Naive thymus-derived CD4-positive, alpha-beta T cell (primary cell): ENCODE measurements around the gene EXOC6B. TPM values are rescaled to one million over a fixed set of nuclear protein-coding genes. Genes with fewer than 3 reads are reported as not detected.
A peak's percentile ranks its signal among the peaks of the same experiment; 100 is the strongest.

Experiments
- ATAC-seq: fragments of 150-1000 bp; cut with Tn5 transposase; 2 replicates; pipeline ENCODE4 v1.10.0; 2021; ENCODE audit warnings: mild to moderate bottlenecking, moderate library complexity
- CTCF ChIA-PET: fragments of 350-600 bp; sonication (Branson Sonifier 250); formaldehyde crosslinking; loops from one replicate; lab custom pipeline; 2021; ENCODE audit warnings: antibody characterized with exemption; lab: Charles Lee
- POLR2A ChIA-PET: fragments of 350-600 bp; sonication (Branson Sonifier 250); formaldehyde crosslinking; loops from one replicate; lab custom pipeline; 2021; ENCODE audit warnings: antibody characterized with exemption, inconsistent platforms; lab: Charles Lee
- DNase-seq, 9 donors: peaks; one replicate each; pipeline versions ENCODE4 v3.0.0 to v3.0.0-alpha.2; 2020 to 2022; ENCODE audit warnings: mixed read lengths in 1 of 9
- H3K27ac ChIP-seq: one replicate; pipeline ENCODE4 v1.7.0; 2013; ENCODE audit warnings: mild to moderate bottlenecking, low read depth, low read length, moderate library complexity
- H3K27me3 ChIP-seq, 2 donors: one replicate each; pipeline ENCODE4 v1.7.0; 2013; ENCODE audit warnings: low read length in 2 of 2, mild to moderate bottlenecking in 2 of 2, moderate library complexity in 2 of 2; ENCODE audit not compliant: control insufficient read depth in 2 of 2, insufficient read depth in 2 of 2
- H3K36me3 ChIP-seq, 3 experiments: 1 replicate in 2 of 3; 2 replicates in 1 of 3; pipeline ENCODE4 v1.7.0; 2013; ENCODE audit warnings: low read length in 3 of 3, mild to moderate bottlenecking in 3 of 3, moderate library complexity in 1 of 3; ENCODE audit not compliant: insufficient read depth in 3 of 3, control insufficient read depth in 2 of 3
- H3K4me1 ChIP-seq, 2 donors: one replicate each; pipeline ENCODE4 v1.7.0; 2013; ENCODE audit warnings: low read length in 2 of 2, mild to moderate bottlenecking in 2 of 2, moderate library complexity in 1 of 2; ENCODE audit not compliant: control insufficient read depth in 2 of 2, insufficient read depth in 2 of 2
- H3K4me3 ChIP-seq: 2 replicates; pipeline ENCODE4 v1.7.0; 2013; ENCODE audit warnings: mild to moderate bottlenecking, low read length
- H3K9me3 ChIP-seq, 3 experiments: 1 replicate in 2 of 3; 2 replicates in 1 of 3; pipeline ENCODE4 v1.7.0; 2013; ENCODE audit warnings: low read length in 3 of 3; ENCODE audit not compliant: control insufficient read depth in 2 of 3
- H3K27ac Mint-ChIP-seq, 9 donors: one replicate each; pipeline ENCODE4 v1.8.0; 2020 to 2022; ENCODE audit warnings: mixed read lengths in 9 of 9, mild to moderate bottlenecking in 8 of 9, moderate library complexity in 5 of 9, inconsistent platforms in 2 of 9
- H3K27me3 Mint-ChIP-seq, 5 donors: one replicate each; pipeline ENCODE4 v1.8.0; 2021 to 2022; ENCODE audit warnings: mixed read lengths in 5 of 5, mild to moderate bottlenecking in 1 of 5
- H3K36me3 Mint-ChIP-seq, 5 donors: one replicate each; pipeline ENCODE4 v1.8.0; 2020 to 2022; ENCODE audit warnings: mixed read lengths in 5 of 5, mild to moderate bottlenecking in 3 of 5, inconsistent platforms in 1 of 5
- H3K4me1 Mint-ChIP-seq, 7 donors: one replicate each; pipeline ENCODE4 v1.8.0; 2020 to 2022; ENCODE audit warnings: mixed read lengths in 7 of 7, mild to moderate bottlenecking in 3 of 7, inconsistent platforms in 1 of 7
- H3K4me3 Mint-ChIP-seq, 10 donors: one replicate each; pipeline ENCODE4 v1.8.0; 2020 to 2022; ENCODE audit warnings: mild to moderate bottlenecking in 10 of 10, mixed read lengths in 10 of 10, moderate library complexity in 6 of 10, inconsistent platforms in 2 of 10
- H3K9me3 Mint-ChIP-seq, 11 donors: one replicate each; pipeline ENCODE4 v1.8.0; 2020 to 2022; ENCODE audit warnings: mixed read lengths in 11 of 11, mild to moderate bottlenecking in 4 of 11, inconsistent platforms in 1 of 11, moderate library complexity in 1 of 11
- intact Hi-C, 2 donors: fragments of 100-400 bp; cut with micrococcal nuclease; formaldehyde crosslinking; loops; one replicate each; pipeline ENCODE4 v1.15.1; 2023
- polyA plus RNA-seq, 2 donors: library from polyadenylated mRNA; unstranded; fragments of 300-500 nt; fragmentation: Illumina TruSeq; gene quantifications; one replicate each; pipeline ENCODE4 v1.2.3, GENCODE V29; 2021
- total RNA-seq, 6 experiments: library from RNA in 5 of 6; stranded (reverse) in 5 of 6; gene quantifications; 1 replicate in 5 of 6; 2 replicates in 1 of 6; pipeline ENCODE4 v1.2.3 and lab custom pipeline; 2021 to 2026

EXOC6B gene
- total and polyA plus RNA-seq, 7 experiments from 2014 or later = 3.5 to 21.9 (median 15.1) TPM

DNA sequence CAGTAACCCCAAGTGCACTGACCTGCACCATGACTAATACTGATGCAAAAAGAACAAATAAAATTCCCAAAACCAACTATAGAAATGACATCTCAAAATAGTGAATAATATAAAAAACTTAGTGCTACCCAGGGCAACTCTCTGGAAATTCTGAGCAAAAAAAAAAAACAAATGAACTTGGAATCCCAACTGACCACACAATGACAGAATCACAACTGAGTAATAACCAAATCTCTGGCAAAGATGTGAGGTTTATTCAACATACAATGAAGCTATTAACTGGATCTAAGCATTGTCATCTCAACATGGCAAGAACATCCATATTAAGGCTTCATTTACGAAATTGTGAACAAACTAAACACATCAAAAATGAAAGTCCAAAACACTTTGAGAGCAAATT lies 22.7 kb downstream of the EXOC6B start:
- peaks cover 0 to 8% (median 2%) of the 10 kb centered on the region in 11 donors for H3K9me3 Mint-ChIP-seq
- Histone ChIP-seq H3K4me1 (no peaks in the 10 kb centered on the region), H3K9me3 (no peaks in the 10 kb centered on the region), H3K4me3 (no peak overlapping the region), H3K27ac (no peak overlapping the region), H3K36me3 (no peaks in the 10 kb centered on the region), H3K27me3 (no peaks in the 10 kb centered on the region)
- H3K27ac Mint-ChIP-seq = no peak overlapping the region
- H3K4me3 Mint-ChIP-seq = no peak overlapping the region
- H3K27me3 Mint-ChIP-seq = peaks cover 0 to 5% (median 0%) of the 10 kb centered on the region in 5 donors
- intact Hi-C loops = no loop called here
- peaks cover 3 to 13% (median 10%) of the 10 kb centered on the region in 5 donors for H3K36me3 Mint-ChIP-seq
- peaks cover 0 to 8% (median 3%) of the 10 kb centered on the region in 7 donors for H3K4me1 Mint-ChIP-seq
- ChIA-PET POLR2A (interaction anchor here (0.6 kb wide), 1 partner anchor 10 kb away, joined by 4 read pairs; no protein-coding TSS in a partner anchor), CTCF (interaction anchor here (1.2 kb wide), 1 partner anchor 58 kb away, joined by 4 read pairs; no protein-coding TSS in a partner anchor)
- DNase-seq (no peak), ATAC-seq (no peak)

DNA sequence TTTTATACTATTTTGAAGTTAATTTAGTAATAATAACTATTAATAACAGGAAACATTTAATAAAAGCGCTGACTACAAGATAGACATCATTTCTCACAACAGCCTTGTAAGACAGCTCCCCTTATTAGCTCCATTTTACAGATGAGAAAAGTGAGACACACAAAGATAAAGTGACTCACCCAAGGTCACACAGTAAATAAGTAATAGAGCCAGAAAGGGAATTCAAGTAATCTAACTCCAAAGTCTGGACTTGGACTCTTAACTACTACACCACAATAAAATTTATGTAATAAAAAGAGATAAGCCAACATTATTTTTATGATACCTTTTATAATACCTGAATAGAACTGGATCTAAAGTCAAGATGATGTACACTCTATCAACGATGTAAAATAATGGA lies 25.3 kb downstream of the EXOC6B start:
- ATAC-seq = no peak
- Mint-ChIP-seq H3K9me3 (no peaks in the 10 kb centered on the region), H3K27me3 (peaks cover 0 to 5% (median 0%) of the 10 kb centered on the region in 5 donors), H3K4me1 (peaks cover 0 to 11% (median 7%) of the 10 kb centered on the region in 7 donors), H3K36me3 (peaks cover 0 to 10% (median 0%) of the 10 kb centered on the region in 5 donors), H3K4me3 (no peak overlapping the region), H3K27ac (no peak overlapping the region)
- POLR2A ChIA-PET = no interaction called here
- Histone ChIP-seq H3K27ac (no peak overlapping the region), H3K9me3 (no peaks in the 10 kb centered on the region), H3K4me1 (no peaks in the 10 kb centered on the region), H3K4me3 (no peak overlapping the region), H3K27me3 (no peaks in the 10 kb centered on the region), H3K36me3 (no peaks in the 10 kb centered on the region)
- intact Hi-C loops = no loop called here
- DNase-seq = no peak
- CTCF ChIA-PET = no interaction called here

DNA sequence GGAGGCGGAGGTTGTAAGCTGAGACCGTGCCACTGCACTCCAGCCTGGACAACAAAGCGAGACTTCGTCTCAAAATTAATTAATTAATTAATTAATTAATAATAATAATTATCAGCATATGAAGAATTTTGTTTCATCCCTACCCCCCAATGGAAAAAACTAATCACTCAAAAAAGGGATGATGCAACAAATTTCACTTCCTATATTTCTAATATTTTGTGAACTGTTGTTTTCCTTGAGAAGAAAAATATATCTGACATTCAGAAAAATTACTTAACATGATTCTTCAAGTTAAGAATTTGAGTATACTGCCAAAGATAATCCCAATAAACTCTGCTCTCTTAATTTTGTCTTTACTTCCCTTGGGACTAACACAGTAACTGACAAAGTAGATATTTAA lies 28.1 kb downstream of the EXOC6B start:
- CTCF ChIA-PET = no interaction called here
- Histone ChIP-seq H3K27me3 (no peaks in the 10 kb centered on the region), H3K36me3 (no peaks in the 10 kb centered on the region), H3K4me1 (no peaks in the 10 kb centered on the region), H3K27ac (no peak overlapping the region), H3K9me3 (no peaks in the 10 kb centered on the region), H3K4me3 (no peak overlapping the region)
- H3K4me3 Mint-ChIP-seq = no peak overlapping the region
- H3K36me3 Mint-ChIP-seq = peaks cover 0 to 19% (median 0%) of the 10 kb centered on the region in 5 donors
- no peaks in the 10 kb centered on the region for H3K27me3 Mint-ChIP-seq
- DNase-seq (no peak), ATAC-seq (no peak)
- peaks cover 0 to 6% (median 0%) of the 10 kb centered on the region in 11 donors for H3K9me3 Mint-ChIP-seq
- POLR2A ChIA-PET = no interaction called here
- peaks cover 6 to 23% (median 17%) of the 10 kb centered on the region in 7 donors for H3K4me1 Mint-ChIP-seq
- intact Hi-C loops = no loop called here
- H3K27ac Mint-ChIP-seq = no peak overlapping the region

DNA sequence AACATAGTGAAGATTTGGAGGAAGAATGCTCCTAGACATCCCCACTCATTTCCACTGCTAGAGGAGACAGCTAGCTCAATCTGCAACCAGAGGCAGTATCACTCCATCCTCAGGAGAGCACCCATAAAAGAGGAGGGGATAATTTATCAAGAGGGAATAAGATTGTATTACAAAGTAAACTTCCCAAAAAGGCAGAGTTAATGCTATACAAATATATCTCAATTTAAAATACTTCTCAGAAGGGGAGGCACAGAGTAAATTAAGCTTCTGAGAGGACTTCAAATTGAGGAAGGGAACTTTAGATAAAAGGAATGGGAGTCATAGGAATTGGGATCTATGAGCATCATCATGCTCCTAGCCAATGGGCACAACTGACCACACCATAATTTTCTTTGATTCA lies 29.1 kb downstream of the EXOC6B start:
- Mint-ChIP-seq H3K36me3 (peaks cover 0 to 19% (median 0%) of the 10 kb centered on the region in 5 donors), H3K27me3 (no peaks in the 10 kb centered on the region), H3K4me1 (peaks cover 6 to 23% (median 17%) of the 10 kb centered on the region in 7 donors), H3K27ac (peak overlapping the region in 1 of 9 donors; percentile 42), H3K9me3 (peaks cover 0 to 6% (median 0%) of the 10 kb centered on the region in 11 donors), H3K4me3 (no peak overlapping the region)
- Histone ChIP-seq H3K27me3 (no peaks in the 10 kb centered on the region), H3K27ac (no peak overlapping the region), H3K4me1 (no peaks in the 10 kb centered on the region), H3K9me3 (no peaks in the 10 kb centered on the region), H3K4me3 (no peak overlapping the region), H3K36me3 (no peaks in the 10 kb centered on the region)
- ATAC-seq (no peak), DNase-seq (no peak)
- ChIA-PET CTCF (no interaction called here), POLR2A (no interaction called here)
- intact Hi-C loops = no loop called here

DNA sequence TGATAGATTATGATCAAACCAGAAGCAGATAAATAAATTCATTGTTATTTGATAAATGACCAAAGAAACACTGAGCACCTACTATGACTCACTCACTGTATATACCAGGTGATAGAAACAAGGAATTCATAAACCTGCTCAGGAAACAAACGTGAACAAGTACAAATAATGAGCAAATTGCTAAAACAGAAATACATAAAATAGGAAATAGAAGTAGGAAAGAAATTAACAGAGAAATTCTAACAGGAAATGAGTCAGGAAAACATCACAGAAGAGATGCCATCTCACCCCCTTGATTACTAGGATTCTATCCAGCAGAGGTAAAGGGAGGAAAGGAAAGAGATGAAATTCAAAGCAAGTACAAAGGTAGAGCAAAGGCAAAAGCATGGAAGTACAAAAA lies 31.3 kb downstream of the EXOC6B start:
- Histone ChIP-seq H3K4me3 (no peak overlapping the region), H3K27me3 (no peaks in the 10 kb centered on the region), H3K4me1 (no peaks in the 10 kb centered on the region), H3K36me3 (no peaks in the 10 kb centered on the region), H3K9me3 (no peaks in the 10 kb centered on the region), H3K27ac (no peak overlapping the region)
- H3K4me3 Mint-ChIP-seq = no peak overlapping the region
- peaks cover 0 to 19% (median 0%) of the 10 kb centered on the region in 5 donors for H3K36me3 Mint-ChIP-seq
- H3K9me3 Mint-ChIP-seq = peaks cover 0 to 6% (median 0%) of the 10 kb centered on the region in 11 donors
- POLR2A ChIA-PET = no interaction called here
- ATAC-seq (no peak), DNase-seq (no peak)
- peak overlapping the region in 1 of 9 donors; percentile 8 for H3K27ac Mint-ChIP-seq
- CTCF ChIA-PET = interaction anchor here (1.0 kb wide), 1 partner anchor 67 kb away, joined by 4 read pairs; no protein-coding TSS in a partner anchor
- peaks cover 6 to 23% (median 17%) of the 10 kb centered on the region in 7 donors for H3K4me1 Mint-ChIP-seq
- intact Hi-C loops = no loop called here
- H3K27me3 Mint-ChIP-seq = no peaks in the 10 kb centered on the region

DNA sequence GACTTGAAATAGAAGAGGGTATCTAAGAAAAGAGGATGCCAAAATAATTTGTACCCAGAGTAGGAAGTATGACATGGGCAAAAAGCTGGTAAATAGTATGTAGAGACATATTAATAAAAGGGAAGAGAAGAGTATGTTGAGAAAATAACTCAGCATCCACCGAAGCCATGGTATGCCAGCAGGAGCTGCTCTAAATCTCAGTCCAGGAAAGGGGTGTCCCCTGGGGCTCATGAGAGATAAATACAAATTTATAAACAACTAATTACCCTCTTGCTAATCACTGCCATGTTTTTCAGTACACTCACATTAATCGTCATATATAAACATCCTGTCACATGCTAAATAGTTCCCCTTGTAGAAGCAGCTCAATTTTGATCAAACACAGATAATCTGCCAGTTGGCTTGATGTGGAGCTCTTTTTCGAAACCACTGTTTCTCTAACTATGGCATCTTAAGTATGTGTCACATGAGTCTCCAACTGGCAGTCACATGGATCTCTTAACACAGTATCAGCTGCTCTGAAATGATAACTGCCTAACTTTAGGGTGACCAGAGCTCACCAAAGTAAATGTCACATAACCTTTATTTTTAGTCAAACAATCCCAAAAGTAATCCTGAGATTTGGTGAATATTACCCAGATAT lies 31.9 kb downstream of the EXOC6B start:
- H3K4me3 Mint-ChIP-seq = no peak overlapping the region
- Histone ChIP-seq H3K9me3 (no peaks in the 10 kb centered on the region), H3K36me3 (no peaks in the 10 kb centered on the region), H3K27ac (no peak overlapping the region), H3K27me3 (no peaks in the 10 kb centered on the region), H3K4me1 (no peaks in the 10 kb centered on the region), H3K4me3 (no peak overlapping the region)
- intact Hi-C loops = no loop called here
- ATAC-seq (no peak), DNase-seq (no peak)
- no peaks in the 10 kb centered on the region for H3K27me3 Mint-ChIP-seq
- ChIA-PET CTCF (interaction anchor here (1.0 kb wide), 1 partner anchor 68 kb away, joined by 4 read pairs; no protein-coding TSS in a partner anchor), POLR2A (no interaction called here)
- no peak overlapping the region for H3K27ac Mint-ChIP-seq
- peaks cover 6 to 23% (median 17%) of the 10 kb centered on the region in 7 donors for H3K4me1 Mint-ChIP-seq
- peaks cover 0 to 6% (median 0%) of the 10 kb centered on the region in 11 donors for H3K9me3 Mint-ChIP-seq
- H3K36me3 Mint-ChIP-seq = peaks cover 0 to 22% (median 0%) of the 10 kb centered on the region in 5 donors
